Measurements from ENCODE around the gene CUL4A. TPM values are rescaled to one million over a fixed set of nuclear protein-coding genes. Genes with fewer than 3 reads are reported as not detected.

The CUL4A gene
- polyA plus RNA-seq, 1 of the 3 experiments (the other 2 are of a cell fraction) = 51.2 TPM

- TF ChIP-seq SMC3 (IDR thresholded peaks at IDR 0.05; ENCODE audit: low read depth, low read length) = no peak
- TF ChIP-seq YY1 (IDR thresholded peaks at IDR 0.05; ENCODE audit: low read depth) = no peak
Observed at GRCh38 chr13:113179374-113180230, 29.8 kb upstream of the CUL4A start (continued).

GRCh38 chr13:113182046-113182445 is 27.4 kb upstream of the CUL4A start:
- no peak overlapping the region for H3K9ac ChIP-seq
- DNase-seq = no peak
- 91% methylated on average over 4 of the region's 4 CpGs for WGBS (ENCODE audit: low lambda C conversion rate)
- H3K79me2 ChIP-seq (ENCODE audit: insufficient read depth) = peaks cover 46% of the 10 kb centered on the region
- H3F3A ChIP-seq (replicated peaks; ENCODE audit: insufficient read depth) = peaks cover 37% of the 10 kb centered on the region
- H3K4me2 ChIP-seq = no peak overlapping the region
- TF ChIP-seq RCOR1 (IDR thresholded peaks at IDR 0.05; ENCODE audit: low read length) (no peak), USF2 (IDR thresholded peaks at IDR 0.05; ENCODE audit: borderline replicate concordance, low read depth, low read length) (no peak), GATA2 (CRISPR knock-in tag; IDR thresholded peaks at IDR 0.05) (no peak), RFX5 (IDR thresholded peaks at IDR 0.05; ENCODE audit: low read length) (no peak), RXRA (IDR thresholded peaks at IDR 0.05; ENCODE audit: borderline replicate concordance, low read depth) (no peak), TEAD4 (IDR thresholded peaks at IDR 0.05; ENCODE audit: borderline replicate concordance, insufficient read depth) (no peak), TAF1 (IDR thresholded peaks at IDR 0.05; ENCODE audit: borderline replicate concordance, low read depth, low read length) (no peak), EZH2phosphoT487 (IDR thresholded peaks at IDR 0.05; ENCODE audit: borderline replicate concordance, low read depth) (no peak), SIN3A (IDR thresholded peaks at IDR 0.05; ENCODE audit: borderline replicate concordance, low read depth, low read length) (no peak), MXI1 (IDR thresholded peaks at IDR 0.05; ENCODE audit: low read depth, low read length) (no peak), YY1 (IDR thresholded peaks at IDR 0.05; ENCODE audit: low read depth) (no peak)
- TF ChIP-seq, protein P1, sequence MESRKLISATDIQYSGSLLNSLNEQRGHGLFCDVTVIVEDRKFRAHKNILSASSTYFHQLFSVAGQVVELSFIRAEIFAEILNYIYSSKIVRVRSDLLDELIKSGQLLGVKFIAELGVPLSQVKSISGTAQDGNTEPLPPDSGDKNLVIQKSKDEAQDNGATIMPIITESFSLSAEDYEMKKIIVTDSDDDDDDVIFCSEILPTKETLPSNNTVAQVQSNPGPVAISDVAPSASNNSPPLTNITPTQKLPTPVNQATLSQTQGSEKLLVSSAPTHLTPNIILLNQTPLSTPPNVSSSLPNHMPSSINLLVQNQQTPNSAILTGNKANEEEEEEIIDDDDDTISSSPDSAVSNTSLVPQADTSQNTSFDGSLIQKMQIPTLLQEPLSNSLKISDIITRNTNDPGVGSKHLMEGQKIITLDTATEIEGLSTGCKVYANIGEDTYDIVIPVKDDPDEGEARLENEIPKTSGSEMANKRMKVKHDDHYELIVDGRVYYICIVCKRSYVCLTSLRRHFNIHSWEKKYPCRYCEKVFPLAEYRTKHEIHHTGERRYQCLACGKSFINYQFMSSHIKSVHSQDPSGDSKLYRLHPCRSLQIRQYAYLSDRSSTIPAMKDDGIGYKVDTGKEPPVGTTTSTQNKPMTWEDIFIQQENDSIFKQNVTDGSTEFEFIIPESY (IDR thresholded peaks at IDR 0.05; ENCODE audit: borderline replicate concordance, low read depth) = no peak
- CTCF ChIA-PET = no interaction called here
- H4K20me1 ChIP-seq (ENCODE audit: insufficient read depth) = no peaks in the 10 kb centered on the region
- no peak overlapping the region for H3K27ac ChIP-seq (ENCODE audit: low read depth in 2 of 2, low read length in 1 of 2)
- H3K4me1 ChIP-seq (ENCODE audit: control insufficient read depth in 1 of 2, insufficient read depth in 2 of 2, low read depth in 1 of 2, low read length in 1 of 2) = peaks cover 11 to 18% of the 10 kb centered on the region in 2 experiments; a peak in 3 of 4 replicates
- no peaks in the 10 kb centered on the region for H3K9me3 ChIP-seq
- H2AFZ ChIP-seq (ENCODE audit: low read depth) = no peak overlapping the region
- POLR2A ChIA-PET = no interaction called here
- H3K36me3 ChIP-seq (replicated peaks in 1 of 2; ENCODE audit: control insufficient read depth in 1 of 2, insufficient read depth in 2 of 2, low read length in 1 of 2) = peaks cover 63 to 81% of the 10 kb centered on the region in 2 experiments
- H3K27me3 ChIP-seq (ENCODE audit: insufficient read depth) = no peaks in the 10 kb centered on the region
- H3K9me2 ChIP-seq = no peaks in the 10 kb centered on the region
- no peak overlapping the region for H3K4me3 ChIP-seq (ENCODE audit: low read depth in 2 of 2, low read length in 1 of 2)
